ENCODE data around the gene SAMD11.

- TF ChIP-seq POLR2A (IDR thresholded peaks at IDR 0.05; ENCODE audit: low read depth, low read length) (no peak), POLR2AphosphoS5 (IDR thresholded peaks at IDR 0.05; ENCODE audit: low read depth, low read length) (no peak), TAF1 (IDR thresholded peaks at IDR 0.05; ENCODE audit: borderline replicate concordance, low read depth, low read length) (no peak)
Measured at GRCh38 chr1:938711-939489, 15.2 kb downstream of the SAMD11 start.
